ENCODE results near the gene EHMT1.
"Not testable (repeated sequence)": the region's sequence is repeated elsewhere in the genome, so short reads cannot be mapped to it uniquely, and the experiment has no call there.

DNA sequence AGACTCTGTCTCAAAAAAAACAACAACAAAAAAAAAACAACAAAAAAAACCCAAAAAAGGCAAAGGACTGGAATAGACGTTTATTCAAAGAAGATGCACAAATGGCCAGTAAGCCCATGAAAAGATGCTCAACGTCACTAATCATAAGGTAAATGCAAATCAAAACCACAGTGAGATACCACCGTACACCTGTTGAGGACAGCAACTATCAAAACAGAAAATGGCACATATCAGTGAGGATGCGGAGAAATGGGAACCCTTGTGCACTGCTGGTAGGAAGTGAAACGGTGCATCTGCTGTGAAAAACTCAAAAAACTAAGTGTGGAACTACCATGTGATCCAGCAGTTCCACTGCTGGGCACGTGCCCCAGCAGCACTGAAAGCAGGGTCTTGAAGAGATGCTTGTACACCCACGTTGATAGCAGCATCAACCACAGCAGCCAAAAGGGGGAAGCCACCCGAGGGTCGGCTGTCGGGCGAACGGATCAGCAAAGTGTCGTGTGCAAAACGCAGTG lies 119.4 kb downstream of the EHMT1 start:
- TF ChIP-seq POLR2A (IDR thresholded peaks at IDR 0.05; ENCODE audit: low read depth, low read length), result not testable (repeated sequence)
- TF ChIP-seq POLR2AphosphoS5 (IDR thresholded peaks at IDR 0.05; ENCODE audit: low read depth, low read length), result peak; percentile 33; the same call in 1 of the 2 replicates
